ENCODE data around the gene GABRB3. TPM values are rescaled to one million over a fixed set of nuclear protein-coding genes. Genes with fewer than 3 reads are reported as not detected.

GABRB3 gene
- total RNA-seq, 2 donors from 2014 or later, result 0.72 to 1.1 TPM

GRCh38 chr15:26667222-26667988, 105.5 kb downstream of the GABRB3 start:
- Histone ChIP-seq H3K9ac (ENCODE audit: low read depth in 2 of 2, low read length in 2 of 2) (no peak overlapping the region), H3K27me3 (no peaks in the 10 kb centered on the region), H3K4me1 (no peaks in the 10 kb centered on the region), H3K4me3 (no peak overlapping the region), H3K36me3 (no peaks in the 10 kb centered on the region), H3K27ac (no peak overlapping the region), H3K9me3 (no peaks in the 10 kb centered on the region)
- no peak for DNase-seq
- intact Hi-C loops (cut with DNase I), result no loop called here
- no peak for TF ChIP-seq CTCF (IDR thresholded peaks at IDR 0.05)

- no peak overlapping the region for H3K4me3 ChIP-seq
- no peak for DNase-seq
- no peak overlapping the region for H3K27ac ChIP-seq
- intact Hi-C loops (cut with DNase I), result no loop called here
- no peaks in the 10 kb centered on the region for H3K36me3 ChIP-seq
- TF ChIP-seq CTCF (IDR thresholded peaks at IDR 0.05), result no peak
- H3K27me3 ChIP-seq, result no peaks in the 10 kb centered on the region
- H3K4me1 ChIP-seq, result no peaks in the 10 kb centered on the region
- H3K9ac ChIP-seq (ENCODE audit: low read depth in 2 of 2, low read length in 2 of 2), result no peak overlapping the region
- H3K9me3 ChIP-seq, result no peaks in the 10 kb centered on the region
Measured at GRCh38 chr15:26665957-26666791, 106.7 kb downstream of the GABRB3 start.

GRCh38 chr15:26662283-26662682, 110.6 kb downstream of the GABRB3 start:
- Histone ChIP-seq H3K27me3 (no peaks in the 10 kb centered on the region), H3K4me1 (no peaks in the 10 kb centered on the region), H3K9me3 (no peaks in the 10 kb centered on the region), H3K27ac (no peak overlapping the region), H3K36me3 (no peaks in the 10 kb centered on the region), H3K9ac (ENCODE audit: low read depth in 2 of 2, low read length in 2 of 2) (no peak overlapping the region), H3K4me3 (no peak overlapping the region)
- intact Hi-C loops (cut with DNase I), result no loop called here
- no peak for DNase-seq
- no peak for TF ChIP-seq CTCF (IDR thresholded peaks at IDR 0.05)

GRCh38 chr15:26661748-26662147, 111.1 kb downstream of the GABRB3 start:
- no peak for DNase-seq
- Histone ChIP-seq H3K9me3 (no peaks in the 10 kb centered on the region), H3K4me1 (no peaks in the 10 kb centered on the region), H3K36me3 (no peaks in the 10 kb centered on the region), H3K9ac (ENCODE audit: low read depth in 2 of 2, low read length in 2 of 2) (no peak overlapping the region), H3K27me3 (no peaks in the 10 kb centered on the region), H3K4me3 (no peak overlapping the region), H3K27ac (no peak overlapping the region)
- no peak for TF ChIP-seq CTCF (IDR thresholded peaks at IDR 0.05)
- intact Hi-C loops (cut with DNase I), result no loop called here

- H3K9me3 ChIP-seq, result no peaks in the 10 kb centered on the region
- no peak overlapping the region for H3K9ac ChIP-seq (ENCODE audit: low read depth in 2 of 2, low read length in 2 of 2)
Measured at GRCh38 chr15:26661107-26661506, 111.8 kb downstream of the GABRB3 start.

More at GRCh38 chr15:26661107-26661506, 111.8 kb downstream of the GABRB3 start:
- no peak for DNase-seq
- Histone ChIP-seq H3K4me1 (no peaks in the 10 kb centered on the region), H3K36me3 (no peaks in the 10 kb centered on the region), H3K4me3 (no peak overlapping the region), H3K27ac (no peak overlapping the region), H3K27me3 (no peaks in the 10 kb centered on the region)
- TF ChIP-seq CTCF (IDR thresholded peaks at IDR 0.05), result no peak
- intact Hi-C loops (cut with DNase I), result no loop called here
